ENCODE results near the gene SYNGAP1. TPM values are rescaled to one million over a fixed set of nuclear protein-coding genes. Genes with fewer than 3 reads are reported as not detected.
A peak's percentile ranks its signal among the peaks of the same experiment; 100 is the strongest.

The SYNGAP1 gene
- total RNA-seq, 1 experiment from 2014 or later = 1.1 TPM

DNA sequence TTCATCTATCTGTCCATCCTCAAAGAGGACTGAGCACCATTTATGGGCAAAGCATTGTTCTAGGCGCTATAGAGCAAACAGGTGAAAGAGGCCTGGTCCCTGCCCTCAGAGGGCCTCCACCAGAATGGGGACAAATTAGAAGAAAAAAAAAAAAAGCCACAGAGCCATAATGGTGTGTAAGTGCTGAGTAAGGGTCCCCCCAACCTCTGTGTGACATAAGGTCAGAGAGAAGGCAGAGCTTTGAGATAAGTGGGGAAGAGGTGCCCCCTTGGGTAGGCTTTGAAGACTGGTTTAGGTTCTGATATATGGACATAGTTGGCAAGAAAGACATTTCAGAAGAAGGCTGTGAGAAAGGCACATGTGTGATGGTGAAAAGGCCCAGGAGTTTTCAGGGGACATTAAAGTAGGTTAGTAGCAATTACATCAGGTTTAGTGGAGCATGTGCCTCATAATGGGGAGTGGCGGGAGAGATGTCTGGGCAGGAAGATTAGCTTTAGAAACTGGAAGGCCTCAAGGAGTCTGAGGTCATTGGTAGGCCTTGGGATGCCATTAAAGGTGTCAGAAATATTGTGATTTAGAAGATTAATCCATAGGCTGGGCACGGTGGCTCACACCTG, 19.2 kb downstream of the SYNGAP1 start:
- DNase-seq (ENCODE audit: low read depth) = no peak

DNA sequence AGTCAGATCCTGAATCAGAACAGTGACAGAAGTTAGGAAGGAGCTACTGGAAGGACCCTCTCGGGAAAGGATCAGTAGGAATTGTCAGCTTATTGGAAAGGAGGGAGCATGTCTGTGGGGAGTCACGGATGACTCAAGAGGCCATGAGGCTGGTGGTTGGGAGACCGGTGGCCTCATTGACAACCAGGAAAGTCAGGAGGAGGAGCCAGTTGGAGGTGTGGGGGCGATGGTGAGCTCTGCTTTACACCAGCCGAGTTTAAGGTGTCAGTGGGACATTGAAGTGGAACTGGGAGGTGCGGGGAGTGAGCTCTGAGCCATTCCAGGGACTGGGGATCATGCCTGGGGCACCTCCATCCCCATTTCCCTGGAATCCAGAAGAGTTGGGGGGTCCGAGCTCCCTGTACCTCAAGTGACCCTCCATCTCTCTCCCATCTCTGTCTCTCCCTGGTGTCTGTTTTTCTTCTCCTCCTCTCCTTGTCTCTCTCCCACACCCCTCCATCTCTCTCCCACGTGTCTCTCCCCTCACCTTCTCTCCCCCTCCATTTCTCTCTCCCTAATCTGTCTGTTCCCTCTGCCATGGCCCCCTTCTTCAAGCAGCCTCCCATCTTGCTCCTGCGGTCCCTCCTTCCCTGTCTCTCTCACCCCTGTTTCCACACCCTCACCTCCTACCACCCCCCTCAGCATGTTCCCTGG, 20.2 kb downstream of the SYNGAP1 start:
- DNase-seq (ENCODE audit: low read depth) = no peak

DNA sequence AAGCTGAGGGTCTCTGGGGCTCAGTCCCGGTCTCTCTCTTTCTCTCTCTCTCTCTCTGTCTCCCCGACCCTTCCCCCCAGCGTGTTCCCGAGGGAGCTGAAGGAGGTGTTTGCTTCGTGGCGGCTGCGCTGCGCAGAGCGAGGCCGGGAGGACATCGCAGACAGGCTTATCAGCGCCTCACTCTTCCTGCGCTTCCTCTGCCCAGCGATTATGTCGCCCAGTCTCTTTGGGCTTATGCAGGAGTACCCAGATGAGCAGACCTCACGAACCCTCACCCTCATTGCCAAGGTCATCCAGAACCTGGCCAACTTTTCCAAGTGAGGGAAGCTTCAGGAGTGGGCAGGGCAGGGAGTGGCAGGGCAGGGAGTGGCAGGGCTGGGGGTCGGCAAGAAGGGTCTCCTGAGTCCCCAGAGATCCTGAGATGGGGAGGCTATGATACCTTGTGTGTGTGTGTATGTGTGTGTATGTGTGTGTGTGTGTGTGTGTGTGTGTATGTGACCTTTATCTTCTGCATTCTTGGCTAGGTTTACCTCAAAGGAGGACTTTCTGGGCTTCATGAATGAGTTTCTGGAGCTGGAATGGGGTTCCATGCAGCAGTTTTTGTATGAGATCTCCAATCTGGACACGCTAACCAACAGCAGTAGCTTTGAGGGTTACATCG, 20.9 kb downstream of the SYNGAP1 start:
- DNase-seq (ENCODE audit: low read depth) = no peak

DNA sequence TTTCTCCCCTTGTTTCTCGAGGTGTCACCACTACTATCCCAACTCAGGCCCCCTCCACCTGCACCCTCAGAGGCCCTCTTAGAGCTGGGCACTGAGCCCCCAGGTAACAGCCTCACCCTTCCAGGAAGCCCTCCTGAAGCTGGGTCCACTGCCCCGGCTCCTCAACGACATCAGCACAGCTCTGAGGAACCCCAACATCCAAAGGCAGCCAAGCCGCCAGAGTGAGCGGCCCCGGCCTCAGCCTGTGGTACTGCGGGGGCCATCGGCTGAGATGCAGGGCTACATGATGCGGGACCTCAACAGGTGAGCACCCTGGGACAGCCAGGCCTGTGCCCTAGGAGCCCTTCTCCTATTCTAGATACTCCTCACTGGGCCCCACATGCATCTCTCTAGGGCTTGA, 21.6 kb downstream of the SYNGAP1 start:
- no peak for DNase-seq (ENCODE audit: low read depth)

DNA sequence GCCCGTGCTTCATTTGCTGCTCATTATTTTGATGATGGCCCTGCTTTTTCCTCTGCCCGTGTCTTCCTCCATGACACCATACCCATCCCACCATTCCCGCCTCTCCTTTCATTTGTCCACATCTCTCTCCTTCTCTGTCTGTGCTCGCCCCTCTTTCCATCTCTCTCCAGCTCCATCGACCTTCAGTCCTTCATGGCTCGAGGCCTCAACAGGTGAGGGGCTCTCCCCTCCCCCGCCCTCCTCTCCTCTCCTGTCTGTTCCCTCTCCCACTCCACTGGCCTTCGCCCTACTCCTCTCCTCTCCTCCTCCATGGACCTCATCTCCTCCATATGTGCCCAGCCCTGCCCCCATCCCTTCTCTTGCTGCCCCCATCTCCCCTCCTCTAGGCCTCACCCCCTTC, 22.4 kb downstream of the SYNGAP1 start:
- DNase-seq (ENCODE audit: low read depth) = no peak

DNA sequence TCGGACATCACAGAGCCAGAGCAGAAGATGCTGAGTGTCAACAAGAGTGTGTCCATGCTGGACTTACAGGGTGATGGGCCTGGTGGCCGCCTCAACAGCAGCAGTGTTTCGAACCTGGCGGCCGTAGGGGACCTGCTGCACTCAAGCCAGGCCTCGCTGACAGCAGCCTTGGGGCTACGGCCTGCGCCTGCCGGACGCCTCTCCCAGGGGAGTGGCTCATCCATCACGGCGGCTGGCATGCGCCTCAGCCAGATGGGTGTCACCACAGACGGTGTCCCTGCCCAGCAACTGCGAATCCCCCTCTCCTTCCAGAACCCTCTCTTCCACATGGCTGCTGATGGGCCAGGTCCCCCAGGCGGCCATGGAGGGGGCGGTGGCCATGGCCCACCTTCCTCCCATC, 23.2 kb downstream of the SYNGAP1 start:
- no peak for DNase-seq (ENCODE audit: low read depth)

DNA sequence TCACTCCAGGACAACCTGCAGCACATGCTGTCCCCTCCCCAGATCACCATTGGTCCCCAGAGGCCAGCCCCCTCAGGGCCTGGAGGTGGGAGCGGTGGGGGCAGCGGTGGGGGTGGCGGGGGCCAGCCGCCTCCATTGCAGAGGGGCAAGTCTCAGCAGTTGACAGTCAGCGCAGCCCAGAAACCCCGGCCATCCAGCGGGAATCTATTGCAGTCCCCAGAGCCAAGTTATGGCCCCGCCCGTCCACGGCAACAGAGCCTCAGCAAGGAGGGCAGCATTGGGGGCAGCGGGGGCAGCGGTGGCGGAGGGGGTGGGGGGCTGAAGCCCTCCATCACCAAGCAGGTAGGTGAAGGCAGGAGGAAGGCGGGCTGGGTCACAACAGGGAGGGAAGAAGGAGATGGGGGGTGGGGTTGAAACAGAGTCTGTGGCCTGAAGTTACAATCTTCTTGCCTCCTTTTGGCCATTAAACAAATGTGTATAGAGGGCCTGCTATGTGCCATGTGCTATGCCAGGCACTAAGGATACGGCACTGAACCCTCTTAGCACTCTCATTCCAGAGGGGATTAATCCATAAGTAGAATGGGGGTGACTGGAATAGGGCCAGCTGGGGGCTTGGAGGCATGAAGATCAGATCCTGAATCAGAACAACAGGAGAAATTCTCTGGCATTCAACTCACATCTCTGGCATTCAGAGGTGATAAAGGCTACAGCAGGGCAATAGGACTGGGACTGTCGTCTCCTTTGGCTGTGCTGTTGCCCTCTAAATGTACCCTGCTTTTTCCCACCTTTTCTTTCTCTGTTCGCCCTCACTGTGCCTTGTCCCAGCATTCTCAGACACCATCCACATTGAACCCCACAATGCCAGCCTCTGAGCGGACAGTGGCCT, 24.0 kb downstream of the SYNGAP1 start:
- DNase-seq (ENCODE audit: low read depth) = no peak

DNA sequence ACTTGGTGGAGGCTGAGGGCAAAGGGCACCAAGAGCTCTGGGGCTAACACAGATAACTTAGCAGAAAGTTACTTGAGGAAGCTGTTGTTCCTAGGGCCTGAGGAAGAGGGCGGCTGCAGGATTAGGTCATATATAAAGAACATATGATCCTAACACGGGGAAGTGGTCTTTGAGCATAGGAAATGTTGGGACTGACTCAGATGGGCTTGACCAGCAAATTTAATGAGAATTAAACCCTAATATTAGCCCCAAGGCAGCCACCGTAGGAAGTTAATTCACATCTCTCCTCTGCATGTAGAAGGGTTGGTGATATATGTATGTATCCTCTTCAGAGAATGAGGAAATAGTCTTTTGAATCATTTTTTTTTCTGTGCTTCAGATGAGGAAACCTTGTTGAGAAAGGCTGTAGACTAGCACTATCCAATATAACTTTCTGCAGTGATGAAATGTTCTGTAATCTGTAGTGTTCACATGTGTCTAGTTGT, 25.3 kb downstream of the SYNGAP1 start:
- no peak for DNase-seq (ENCODE audit: low read depth)

DNA sequence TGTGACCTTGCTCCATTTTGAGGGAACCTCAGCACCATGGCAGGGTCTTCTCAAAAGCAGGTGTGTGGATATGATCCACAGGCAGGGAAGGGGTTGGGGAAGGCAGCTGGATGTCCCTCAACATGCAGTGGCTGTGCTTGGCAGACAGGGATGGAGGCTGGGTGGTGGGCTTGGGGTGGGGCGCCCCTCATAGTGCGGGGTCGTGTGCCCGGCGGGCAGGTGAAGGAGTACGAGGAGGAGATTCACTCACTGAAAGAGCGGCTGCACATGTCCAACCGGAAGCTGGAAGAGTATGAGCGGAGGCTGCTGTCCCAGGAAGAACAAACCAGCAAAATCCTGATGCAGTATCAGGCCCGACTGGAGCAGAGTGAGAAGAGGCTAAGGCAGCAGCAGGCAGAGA, 26.5 kb downstream of the SYNGAP1 start:
- no peak for DNase-seq (ENCODE audit: low read depth)

DNA sequence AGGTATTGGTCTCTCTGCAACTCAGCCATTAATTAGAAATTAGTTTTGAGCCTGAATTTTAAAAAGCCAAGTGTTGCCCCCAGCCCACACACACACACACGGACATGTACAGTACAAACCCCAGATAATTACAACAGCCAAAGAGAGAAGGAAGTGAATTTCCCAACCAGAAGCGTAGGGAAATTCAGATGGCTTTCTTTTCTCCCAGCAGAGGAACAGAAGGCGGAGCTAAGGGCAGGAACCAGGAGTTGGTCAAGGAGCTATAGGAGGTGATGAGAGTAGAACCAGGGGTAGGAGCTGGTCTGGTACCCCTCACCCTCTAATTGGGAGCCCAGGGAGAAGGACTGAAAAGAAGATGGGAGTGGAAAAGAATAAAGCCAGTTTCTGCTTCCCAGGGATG, 30.6 kb downstream of the SYNGAP1 start:
- DNase-seq (ENCODE audit: low read depth) = no peak

DNA sequence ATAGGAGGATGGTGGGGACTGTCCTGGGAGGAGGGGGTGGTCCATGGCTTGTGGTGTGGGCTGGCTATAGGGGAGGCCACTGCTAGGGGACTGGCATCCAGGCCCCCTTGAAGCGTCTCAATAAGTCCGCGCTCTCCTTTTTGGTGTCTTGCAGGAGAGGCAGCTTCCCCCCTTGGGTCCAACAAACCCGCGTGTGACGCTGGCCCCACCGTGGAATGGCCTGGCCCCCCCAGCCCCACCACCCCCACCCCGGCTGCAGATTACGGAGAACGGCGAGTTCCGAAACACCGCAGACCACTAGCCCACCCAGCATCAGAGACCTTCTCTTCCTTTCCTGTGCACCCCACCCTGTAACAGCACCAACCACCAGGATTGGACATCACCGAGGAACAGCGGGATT, 31.7 kb downstream of the SYNGAP1 start:
- DNase-seq (ENCODE audit: low read depth) = no peak

DNA sequence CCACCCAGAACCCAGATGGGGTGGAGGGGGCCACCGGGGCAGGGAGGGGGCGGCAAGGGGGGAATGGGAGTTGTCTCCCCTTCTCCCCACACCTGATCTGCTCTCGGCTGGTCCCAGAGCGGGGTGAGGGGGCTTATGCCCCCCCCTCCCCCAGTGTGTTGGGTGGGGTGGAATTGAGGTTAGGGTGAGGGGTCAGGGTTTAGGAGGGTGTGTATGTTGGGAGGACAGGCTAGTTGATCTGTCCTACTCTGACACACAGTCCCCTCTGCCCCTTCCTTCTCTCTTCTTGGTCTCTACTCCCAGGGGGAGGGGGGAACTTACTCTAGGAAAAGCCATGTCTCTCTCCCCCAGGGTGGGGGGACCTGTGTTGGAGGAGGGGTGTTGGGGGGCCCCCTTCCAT, 32.6 kb downstream of the SYNGAP1 start:
- no peak for DNase-seq (ENCODE audit: low read depth)

DNA sequence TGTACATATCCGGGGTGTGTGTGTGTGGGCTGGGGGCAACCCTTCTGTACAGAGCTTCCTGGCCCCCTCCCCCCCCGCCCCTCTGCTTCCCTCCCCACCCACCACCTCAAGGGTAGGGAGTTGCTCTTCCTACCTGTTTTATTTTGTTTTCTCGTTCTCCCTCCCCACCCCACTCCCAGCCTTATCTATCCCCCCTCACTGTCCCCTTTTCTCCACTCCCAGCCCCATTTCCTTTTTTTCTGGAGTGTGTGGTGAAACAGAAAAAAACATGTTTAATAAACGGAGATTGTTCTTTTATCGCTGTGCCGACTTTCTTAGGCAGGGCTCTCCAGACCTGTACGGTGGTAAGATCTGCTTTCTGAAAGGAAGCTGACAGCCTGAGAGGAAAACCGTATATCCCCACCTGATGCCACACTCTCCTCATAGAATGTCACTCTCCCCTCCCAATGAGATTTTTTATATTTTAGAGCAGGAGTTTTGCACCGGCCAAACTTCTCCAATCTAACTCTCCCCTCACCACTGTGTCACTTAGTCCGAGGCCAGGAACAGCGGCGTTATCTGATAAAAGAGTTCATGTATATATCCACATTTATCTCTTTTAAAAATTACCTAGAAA, 33.6 kb downstream of the SYNGAP1 start:
- no peak for DNase-seq (ENCODE audit: low read depth)

DNA sequence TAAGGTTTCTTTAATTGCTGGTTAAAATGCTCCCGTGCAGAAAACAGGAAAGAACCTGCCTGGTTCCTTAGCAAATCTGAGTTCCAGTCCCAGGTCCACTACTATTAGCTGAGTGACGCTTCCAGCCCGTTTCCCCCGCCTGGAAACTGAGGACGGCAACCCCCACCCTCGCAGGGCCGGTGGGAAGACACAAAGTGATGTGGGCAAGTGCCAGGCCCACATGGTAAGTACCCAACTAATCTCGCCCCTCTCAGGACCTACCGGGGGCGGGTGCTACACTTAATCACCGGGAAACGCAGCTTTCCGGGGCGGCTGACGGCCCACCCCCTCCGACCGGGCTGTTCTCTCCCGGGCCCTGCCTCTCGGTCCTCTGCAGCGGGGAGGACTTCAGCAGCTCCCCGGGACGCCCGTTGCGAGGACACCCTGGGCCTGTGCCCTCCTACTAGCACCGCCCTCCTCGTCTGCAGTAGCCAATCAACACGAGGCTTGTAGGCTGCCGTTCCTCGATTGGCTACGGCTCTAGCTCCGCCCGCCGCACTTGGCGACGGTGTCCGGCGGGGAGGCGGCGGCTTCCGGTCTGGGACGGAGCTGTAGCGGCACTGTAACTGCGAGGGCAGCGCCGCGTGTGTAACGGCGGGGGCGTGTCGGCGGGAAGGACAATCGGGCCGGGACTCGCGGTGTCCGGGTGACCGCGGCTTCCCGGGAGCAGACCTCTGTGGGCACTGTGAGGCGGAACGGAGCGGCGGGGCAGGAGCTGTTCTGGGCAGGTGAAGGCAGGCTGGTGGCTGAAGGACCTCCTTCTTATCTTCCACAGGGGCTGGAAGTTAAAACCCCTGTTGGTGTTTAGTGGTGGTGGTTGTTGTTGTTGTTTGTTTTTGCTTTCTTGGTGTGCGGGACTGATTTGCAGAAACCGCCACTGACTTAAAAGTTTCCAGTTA, 34.4 kb downstream of the SYNGAP1 start, which contains the start of gene ZBTB9:
TSS of gene ZBTB9 (plus strand) at position 568 of the 938 bp plus-strand sequence. CDS start 525 bp downstream, outside the sequence.
- peak; percentile 99 for DNase-seq (ENCODE audit: low read depth)

DNA sequence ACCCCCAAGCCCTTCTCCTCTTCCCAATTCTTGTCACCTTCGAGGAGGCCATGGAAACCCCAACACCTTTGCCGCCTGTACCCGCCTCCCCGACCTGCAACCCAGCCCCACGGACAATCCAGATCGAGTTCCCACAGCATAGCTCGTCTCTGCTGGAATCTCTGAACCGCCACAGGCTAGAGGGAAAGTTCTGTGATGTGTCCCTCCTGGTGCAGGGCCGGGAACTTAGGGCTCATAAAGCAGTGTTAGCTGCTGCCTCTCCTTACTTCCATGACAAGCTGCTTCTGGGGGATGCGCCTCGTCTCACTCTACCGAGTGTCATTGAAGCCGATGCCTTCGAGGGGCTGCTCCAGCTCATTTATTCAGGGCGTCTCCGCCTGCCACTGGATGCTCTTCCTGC, 35.2 kb downstream of the SYNGAP1 start:
- no peak for DNase-seq (ENCODE audit: low read depth)

DNA sequence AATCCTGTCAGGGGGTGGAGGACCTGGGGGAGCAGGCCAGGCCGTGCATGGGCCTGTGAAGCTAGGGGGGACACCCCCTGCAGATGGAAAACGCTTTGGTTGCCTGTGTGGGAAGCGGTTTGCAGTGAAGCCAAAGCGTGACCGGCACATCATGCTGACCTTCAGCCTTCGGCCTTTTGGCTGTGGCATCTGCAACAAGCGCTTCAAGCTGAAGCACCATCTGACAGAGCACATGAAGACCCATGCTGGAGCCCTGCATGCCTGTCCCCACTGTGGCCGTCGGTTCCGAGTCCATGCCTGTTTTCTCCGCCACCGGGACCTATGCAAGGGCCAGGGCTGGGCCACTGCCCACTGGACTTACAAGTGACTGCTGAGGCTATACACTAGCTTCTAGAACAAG, 36.3 kb downstream of the SYNGAP1 start:
- no peak for DNase-seq (ENCODE audit: low read depth)

DNA sequence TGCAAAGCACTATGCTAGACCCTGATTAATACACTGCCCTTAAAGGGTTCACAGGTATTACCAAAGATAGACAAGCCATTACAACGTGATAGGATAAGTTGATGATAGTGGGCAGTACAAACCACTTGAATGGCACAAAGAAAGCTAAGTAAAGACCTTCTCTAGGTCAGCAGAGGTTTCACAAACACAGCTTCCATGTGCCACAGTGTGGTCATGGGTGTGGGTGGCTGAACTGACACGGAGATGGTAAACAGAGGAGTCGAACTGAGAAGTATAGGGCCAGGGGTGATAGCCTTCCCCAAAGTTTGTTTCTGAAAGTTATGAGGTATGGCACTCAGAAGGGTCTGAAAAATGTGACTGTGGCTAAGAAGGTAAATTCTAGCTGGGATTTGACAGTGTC, 38.8 kb downstream of the SYNGAP1 start:
- DNase-seq (ENCODE audit: low read depth) = no peak

DNA sequence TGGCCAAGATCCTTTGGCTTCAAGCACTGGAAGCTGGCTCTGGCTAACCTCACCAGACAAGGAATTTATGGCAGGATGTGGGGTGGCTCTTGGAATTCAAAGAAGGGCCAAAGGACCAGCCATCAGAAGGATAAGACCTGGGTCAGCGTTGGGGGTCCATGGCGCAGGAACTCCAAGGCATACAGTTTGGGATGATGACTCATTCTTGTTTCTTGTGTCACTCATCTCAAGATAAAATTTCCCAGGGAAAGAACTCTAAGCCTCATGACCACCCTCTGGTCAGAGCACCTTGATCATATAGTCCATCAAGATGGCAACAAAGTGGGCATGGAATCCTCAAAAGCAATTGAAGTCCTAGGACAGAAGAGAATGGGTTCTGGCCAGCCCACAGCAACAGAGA, 39.4 kb downstream of the SYNGAP1 start:
- no peak for DNase-seq (ENCODE audit: low read depth)

DNA sequence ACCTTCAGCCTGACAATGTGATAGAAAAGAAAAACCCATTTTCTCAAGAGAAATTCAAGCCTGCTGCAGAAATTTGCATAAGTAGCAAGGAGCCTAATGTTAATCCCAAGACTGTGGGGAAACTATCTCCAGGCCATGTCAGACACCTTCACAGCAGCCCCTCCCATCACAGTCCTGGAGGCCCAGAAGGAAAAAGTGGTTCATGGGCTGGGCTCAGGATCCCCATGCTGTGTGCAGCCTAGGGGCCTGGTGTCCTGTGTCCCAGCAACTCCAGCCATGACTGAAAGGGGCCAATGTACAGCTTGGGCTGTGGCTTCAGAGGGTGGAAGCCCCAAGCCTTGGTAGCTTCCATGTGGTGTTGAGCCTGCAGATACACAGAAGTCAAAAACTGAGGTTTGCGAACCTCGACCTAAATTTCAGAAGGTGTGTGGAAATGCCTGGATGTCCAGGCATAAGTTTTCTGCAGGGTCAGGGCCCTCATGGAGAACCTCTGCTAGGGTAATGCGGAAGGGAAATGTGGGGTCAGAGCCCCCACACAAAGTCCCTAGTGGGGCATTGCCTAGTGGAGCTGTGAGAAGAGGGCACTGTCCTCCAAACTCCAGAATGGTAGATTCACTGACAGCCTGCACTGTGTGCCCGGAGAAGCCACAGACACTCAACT, 46.3 kb downstream of the SYNGAP1 start:
- no peak for DNase-seq (ENCODE audit: low read depth)

DNA sequence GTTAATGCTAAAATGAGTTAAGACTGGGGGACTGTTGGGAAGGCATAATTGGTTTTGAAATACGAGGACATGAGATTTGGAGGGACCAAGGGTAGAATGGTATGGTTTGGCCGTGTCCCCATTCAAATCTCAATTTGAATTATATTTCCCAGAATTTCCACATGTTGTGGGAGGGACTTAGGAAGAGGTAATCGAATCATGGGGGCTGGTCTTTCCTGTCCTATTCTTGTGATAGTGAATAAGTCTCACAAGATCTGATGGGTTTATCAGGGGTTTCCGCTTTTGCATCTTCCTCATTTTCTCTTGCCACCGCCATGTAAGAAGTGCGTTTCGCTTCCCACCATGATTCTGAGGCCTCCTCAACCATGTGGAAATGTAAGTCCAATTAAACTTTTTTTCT, 47.2 kb downstream of the SYNGAP1 start:
- DNase-seq (ENCODE audit: low read depth) = no peak

All from Daoy (cell line).